Measurements from ENCODE around the gene CACNA1B.

DNA sequence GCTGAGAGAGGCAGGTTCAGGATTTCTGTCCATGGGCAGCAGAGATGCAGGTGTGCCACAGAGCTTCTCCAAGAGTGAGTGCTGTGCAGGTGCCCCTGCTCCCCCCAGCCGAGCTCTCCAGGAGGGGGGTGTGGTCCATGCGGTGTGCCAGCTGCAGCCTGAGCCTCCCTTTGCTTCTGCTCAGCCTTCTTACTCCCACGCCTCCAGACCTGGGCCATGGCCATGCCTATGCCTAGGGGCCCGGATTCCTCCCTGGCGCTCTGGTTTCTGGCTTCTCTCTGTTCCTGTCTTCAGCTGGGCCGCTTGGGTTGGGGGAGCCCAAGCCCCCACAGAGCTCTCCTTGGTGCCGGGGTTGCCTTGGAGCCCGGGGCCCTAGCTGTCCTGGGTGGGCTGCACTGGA, 133.3 kb downstream of the CACNA1B start:
- TF ChIP-seq POLR2AphosphoS5 (IDR thresholded peaks at IDR 0.05) (no peak), EP300 (IDR thresholded peaks at IDR 0.05) (no peak), POLR2A (IDR thresholded peaks at IDR 0.05) (no peak)
- TF ChIP-seq, protein P1, sequence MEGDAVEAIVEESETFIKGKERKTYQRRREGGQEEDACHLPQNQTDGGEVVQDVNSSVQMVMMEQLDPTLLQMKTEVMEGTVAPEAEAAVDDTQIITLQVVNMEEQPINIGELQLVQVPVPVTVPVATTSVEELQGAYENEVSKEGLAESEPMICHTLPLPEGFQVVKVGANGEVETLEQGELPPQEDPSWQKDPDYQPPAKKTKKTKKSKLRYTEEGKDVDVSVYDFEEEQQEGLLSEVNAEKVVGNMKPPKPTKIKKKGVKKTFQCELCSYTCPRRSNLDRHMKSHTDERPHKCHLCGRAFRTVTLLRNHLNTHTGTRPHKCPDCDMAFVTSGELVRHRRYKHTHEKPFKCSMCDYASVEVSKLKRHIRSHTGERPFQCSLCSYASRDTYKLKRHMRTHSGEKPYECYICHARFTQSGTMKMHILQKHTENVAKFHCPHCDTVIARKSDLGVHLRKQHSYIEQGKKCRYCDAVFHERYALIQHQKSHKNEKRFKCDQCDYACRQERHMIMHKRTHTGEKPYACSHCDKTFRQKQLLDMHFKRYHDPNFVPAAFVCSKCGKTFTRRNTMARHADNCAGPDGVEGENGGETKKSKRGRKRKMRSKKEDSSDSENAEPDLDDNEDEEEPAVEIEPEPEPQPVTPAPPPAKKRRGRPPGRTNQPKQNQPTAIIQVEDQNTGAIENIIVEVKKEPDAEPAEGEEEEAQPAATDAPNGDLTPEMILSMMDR (IDR thresholded peaks at IDR 0.05) = no peak

All from sigmoid colon (tissue), 4 donors.